GM06990 (cell line): ENCODE data around the gene LOXL4.

ENCODE experiments used
- DNase-seq: peaks from one replicate; pipeline ENCODE4 v3.0.0-alpha.2; 2011; ENCODE audit not compliant: insufficient read length; ENCODE audit errors: extremely low read depth
- H3K27me3 ChIP-seq: replicated peaks from 2 replicates; pipeline ENCODE4 v1.6.0; 2011; ENCODE audit warnings: low read length; ENCODE audit not compliant: control insufficient read depth, insufficient read depth
- H3K36me3 ChIP-seq: 2 replicates; pipeline ENCODE4 v1.5.1; 2011; ENCODE audit warnings: low read length; ENCODE audit not compliant: control insufficient read depth, insufficient read depth
- H3K4me3 ChIP-seq: replicated peaks from 2 replicates; pipeline ENCODE4 v1.5.1; 2011; ENCODE audit warnings: low read depth, mild to moderate bottlenecking, control low read depth, low read length
- CTCF ChIP-seq: IDR thresholded peaks from 2 replicates; pipeline ENCODE4 v1.5.1; 2011; ENCODE audit warnings: low read length, control low read depth, mild to moderate bottlenecking, inconsistent platforms; ENCODE audit not compliant: insufficient read depth, poor library complexity, severe bottlenecking

LOXL4 gene

GRCh38 chr10:98276311-98276710 is 8.3 kb upstream of the LOXL4 start:
- Histone ChIP-seq H3K4me3 (no peak overlapping the region), H3K27me3 (peaks cover 2% of the 10 kb centered on the region), H3K36me3 (no peaks in the 10 kb centered on the region)
- DNase-seq = no peak
- no peak for TF ChIP-seq CTCF

GRCh38 chr10:98274562-98274961 is 6.6 kb upstream of the LOXL4 start:
- no peak overlapping the region for H3K4me3 ChIP-seq
- H3K36me3 ChIP-seq = no peaks in the 10 kb centered on the region
- no peak for DNase-seq
- H3K27me3 ChIP-seq = peaks cover 2% of the 10 kb centered on the region
- no peak for TF ChIP-seq CTCF

- no peak for TF ChIP-seq CTCF
- Histone ChIP-seq H3K27me3 (peaks cover 2% of the 10 kb centered on the region), H3K4me3 (no peak overlapping the region), H3K36me3 (no peaks in the 10 kb centered on the region)
- DNase-seq = no peak
Measured at GRCh38 chr10:98273057-98273850, 5.3 kb upstream of the LOXL4 start.

- TF ChIP-seq CTCF = no peak
- no peak overlapping the region for H3K4me3 ChIP-seq
- DNase-seq = no peak
- peaks cover 2% of the 10 kb centered on the region for H3K27me3 ChIP-seq
- no peaks in the 10 kb centered on the region for H3K36me3 ChIP-seq
Measured at GRCh38 chr10:98272656-98273055, 4.7 kb upstream of the LOXL4 start.

GRCh38 chr10:98272245-98272644 is 4.3 kb upstream of the LOXL4 start:
- Histone ChIP-seq H3K27me3 (peaks cover 2% of the 10 kb centered on the region), H3K4me3 (no peak overlapping the region), H3K36me3 (no peaks in the 10 kb centered on the region)
- no peak for DNase-seq
- no peak for TF ChIP-seq CTCF
